IMR-90 (cell line): ENCODE measurements around the gene TRDMT1.

Source experiments
- BHLHE40 ChIP-seq: fragments of 150-350 bp; IDR thresholded peaks from 2 replicates; pipeline ENCODE4 v1.6.1; 2016; ENCODE audit warnings: mild to moderate bottlenecking, low read depth, low read length
- CEBPB ChIP-seq: IDR thresholded peaks from 2 replicates; pipeline ENCODE4 v1.6.1; 2012; ENCODE audit warnings: low read depth, low read length, improper control_type of control experiment
- CHD1 ChIP-seq: IDR thresholded peaks from 2 replicates; pipeline ENCODE4 v1.6.1; 2012; ENCODE audit warnings: low read depth, low read length, improper control_type of control experiment
- CTCF ChIP-seq: conservative IDR thresholded peaks from 2 replicates; pipeline ENCODE4 v1.5.1; 2012; ENCODE audit warnings: mild to moderate bottlenecking, low read depth, low read length, improper control_type of control experiment
- FOS ChIP-seq: fragments of 150-350 bp; IDR thresholded peaks from 2 replicates; pipeline ENCODE4 v1.6.1; 2016; ENCODE audit warnings: low read depth, low read length
- NFE2L2 ChIP-seq: fragments of 150-350 bp; IDR thresholded peaks from 2 replicates; pipeline ENCODE4 v1.6.1; 2016; ENCODE audit warnings: low read depth, mild to moderate bottlenecking, low read length
- POLR2A ChIP-seq: IDR thresholded peaks from 2 replicates; pipeline ENCODE4 v1.6.1; 2012; ENCODE audit warnings: mild to moderate bottlenecking, low read depth, low read length
- RAD21 ChIP-seq: IDR thresholded peaks from 2 replicates; pipeline ENCODE4 v1.6.1; 2012; ENCODE audit warnings: low read length, improper control_type of control experiment
- RCOR1 ChIP-seq: IDR thresholded peaks from 2 replicates; pipeline ENCODE4 v1.6.1; 2012; ENCODE audit warnings: mild to moderate bottlenecking, low read length, improper control_type of control experiment; ENCODE audit not compliant: insufficient replicate concordance
- RFX5 ChIP-seq: IDR thresholded peaks from 2 replicates; pipeline ENCODE4 v1.8.0; 2012; ENCODE audit warnings: low read depth, mild to moderate bottlenecking, low read length, moderate library complexity
- SMC3 ChIP-seq: fragments of 150-350 bp; IDR thresholded peaks from 2 replicates; pipeline ENCODE4 v1.6.1; 2016; ENCODE audit warnings: low read depth, mild to moderate bottlenecking, antibody characterized with exemption, low read length, moderate library complexity
- TF ChIP-seq, protein P1 (sequence below): fragments of 150-350 bp; IDR thresholded peaks from 2 replicates; pipeline ENCODE4 v1.6.1; 2017; ENCODE audit warnings: mild to moderate bottlenecking, antibody characterized with exemption, low read length, low read depth

- TF ChIP-seq CTCF (no peak), POLR2A (no peak), CHD1 (no peak), NFE2L2 (no peak), SMC3 (no peak), BHLHE40 (no peak), CEBPB (peak; percentile 74), FOS (no peak), RCOR1 (no peak), RFX5 (no peak), RAD21 (no peak)
- TF ChIP-seq, protein P1, sequence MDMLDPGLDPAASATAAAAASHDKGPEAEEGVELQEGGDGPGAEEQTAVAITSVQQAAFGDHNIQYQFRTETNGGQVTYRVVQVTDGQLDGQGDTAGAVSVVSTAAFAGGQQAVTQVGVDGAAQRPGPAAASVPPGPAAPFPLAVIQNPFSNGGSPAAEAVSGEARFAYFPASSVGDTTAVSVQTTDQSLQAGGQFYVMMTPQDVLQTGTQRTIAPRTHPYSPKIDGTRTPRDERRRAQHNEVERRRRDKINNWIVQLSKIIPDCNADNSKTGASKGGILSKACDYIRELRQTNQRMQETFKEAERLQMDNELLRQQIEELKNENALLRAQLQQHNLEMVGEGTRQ: no peak
Measured at GRCh38 chr10:17113889-17114540, 87.5 kb downstream of the TRDMT1 start.
